GM21619 (cell line): ENCODE data around the gene FCER2.

Experiments
- ATAC-seq: cut with Tn5 transposase; IDR thresholded peaks from one replicate; pipeline ENCODE4 v1.9.1; 2021; ENCODE audit not compliant: unreplicated experiment

Gene FCER2

DNA sequence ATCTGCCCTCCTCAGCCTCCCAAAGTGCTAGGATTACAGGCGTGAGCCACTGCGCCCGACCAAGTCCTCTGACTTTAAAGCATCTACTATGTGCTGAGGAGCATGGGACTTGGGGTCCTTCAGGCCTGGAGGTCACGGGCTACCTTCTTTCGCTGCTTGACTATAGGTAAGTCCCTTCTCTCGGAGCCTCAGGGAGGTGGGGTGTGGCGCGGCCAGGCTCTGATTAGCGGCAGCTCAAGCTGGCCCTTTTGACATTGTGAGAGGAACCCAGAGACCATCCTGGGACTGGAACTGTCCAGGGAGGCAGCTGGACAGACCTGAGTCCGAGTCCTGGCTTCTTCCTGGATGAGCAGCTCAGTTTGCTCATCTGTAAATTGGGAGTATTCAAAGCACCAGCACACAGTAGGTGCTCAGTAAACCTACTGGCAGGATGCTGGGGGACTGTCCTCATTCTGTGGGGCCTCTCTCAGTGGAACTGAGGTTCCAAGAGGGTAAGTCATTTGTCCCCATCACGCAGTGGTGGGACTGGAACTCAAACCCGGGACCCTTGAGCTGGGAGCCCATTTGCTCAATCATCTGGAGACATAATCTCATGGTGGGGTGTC, 780 bp downstream of the FCER2 start:
- no peak for ATAC-seq

DNA sequence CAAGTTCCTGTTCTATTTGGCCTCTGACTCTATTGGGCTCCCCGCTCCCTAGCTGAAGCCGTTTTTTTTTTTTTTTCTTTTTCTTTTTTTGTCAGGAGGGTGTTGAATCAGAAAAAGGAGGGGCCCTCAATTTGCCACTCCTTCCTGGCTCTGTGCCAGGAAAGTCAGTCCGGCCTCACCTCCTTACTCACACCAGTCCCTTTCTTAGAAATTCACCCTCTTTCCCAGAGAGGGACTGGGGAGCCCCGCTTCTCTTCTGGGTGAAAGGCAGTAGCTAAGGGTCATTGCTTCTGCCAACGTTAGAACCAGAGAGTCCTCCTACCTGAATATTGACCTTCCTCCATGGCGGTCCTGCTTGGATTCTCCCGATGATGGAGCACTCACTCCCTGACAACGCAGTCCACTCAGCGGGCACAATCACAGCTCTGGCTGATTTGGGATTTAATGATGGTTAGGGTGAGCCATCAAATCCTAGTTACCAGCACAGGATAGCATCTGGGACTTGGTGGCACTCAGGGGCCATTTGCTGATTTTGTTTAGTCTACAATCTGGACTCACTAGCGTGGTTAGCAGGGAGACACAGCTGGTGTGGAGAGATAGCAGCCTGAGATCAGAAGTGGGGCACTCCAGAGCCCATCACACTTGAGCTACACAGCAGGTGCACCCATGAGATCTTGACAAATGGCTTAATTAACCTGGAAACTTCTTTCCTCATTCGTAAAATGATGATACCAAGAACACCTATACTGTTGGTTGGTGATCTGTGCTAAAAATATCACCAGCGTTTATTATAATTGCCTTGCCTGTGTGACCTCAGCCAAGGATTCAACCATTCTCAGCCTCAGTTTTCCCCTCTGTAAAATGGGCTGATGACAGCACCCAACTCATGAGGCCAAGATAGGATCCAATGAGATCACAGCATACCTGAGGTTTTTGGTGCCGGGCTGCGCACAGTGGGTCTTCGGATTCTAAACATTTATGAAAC, 2.2 kb downstream of the FCER2 start:
- ATAC-seq, result no peak

DNA sequence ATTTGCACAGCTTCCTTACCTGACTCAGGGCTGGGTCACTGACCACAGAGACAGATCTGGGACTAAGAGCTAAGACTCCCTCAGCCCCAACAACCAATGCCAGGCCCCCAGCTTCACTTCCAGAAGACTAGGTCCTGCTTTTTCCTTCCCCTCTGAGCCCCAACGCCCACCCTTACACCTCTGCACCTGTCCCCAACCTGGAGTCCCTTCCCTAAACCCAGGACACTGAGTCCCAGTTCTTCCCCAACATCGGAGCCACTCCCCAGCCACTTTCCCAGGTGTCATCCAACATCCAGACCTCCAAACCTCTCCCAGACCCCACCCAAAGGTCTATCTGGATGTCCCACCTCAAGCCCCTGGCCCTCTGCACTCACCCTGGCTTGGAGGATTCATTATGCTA, 2.9 kb downstream of the FCER2 start:
- ATAC-seq, result no peak

GRCh38 chr19:7698583-7698982, 3.3 kb downstream of the FCER2 start:
- ATAC-seq, result no peak

- no peak for ATAC-seq
These were observed 4.1 kb downstream of the FCER2 start for GRCh38 chr19:7697721-7698287.

DNA sequence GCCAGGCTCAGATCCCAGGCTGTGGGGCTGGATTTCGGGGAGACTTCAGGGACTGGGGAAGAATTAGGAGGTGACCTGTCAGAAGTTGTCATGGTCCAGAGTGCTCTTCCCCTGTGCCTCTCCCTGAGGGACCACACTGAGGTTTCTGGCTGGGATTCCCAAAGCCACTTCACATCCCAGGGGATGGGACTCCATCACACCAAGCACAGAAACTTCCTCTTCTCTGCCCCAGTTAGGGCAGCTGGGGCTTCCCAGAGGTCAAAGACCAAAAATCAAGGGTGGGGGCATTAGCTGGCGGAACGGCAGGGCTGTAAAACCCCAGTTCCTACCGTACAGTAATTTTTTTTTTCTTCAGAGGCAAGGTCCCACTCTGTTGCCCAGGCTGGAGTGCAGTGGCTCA, 7.4 kb downstream of the FCER2 start:
- ATAC-seq, result no peak

GRCh38 chr19:7692417-7693088, 9.4 kb downstream of the FCER2 start:
- ATAC-seq, result no peak

- no peak for ATAC-seq
These were observed 10.4 kb downstream of the FCER2 start for GRCh38 chr19:7691497-7691896.

DNA sequence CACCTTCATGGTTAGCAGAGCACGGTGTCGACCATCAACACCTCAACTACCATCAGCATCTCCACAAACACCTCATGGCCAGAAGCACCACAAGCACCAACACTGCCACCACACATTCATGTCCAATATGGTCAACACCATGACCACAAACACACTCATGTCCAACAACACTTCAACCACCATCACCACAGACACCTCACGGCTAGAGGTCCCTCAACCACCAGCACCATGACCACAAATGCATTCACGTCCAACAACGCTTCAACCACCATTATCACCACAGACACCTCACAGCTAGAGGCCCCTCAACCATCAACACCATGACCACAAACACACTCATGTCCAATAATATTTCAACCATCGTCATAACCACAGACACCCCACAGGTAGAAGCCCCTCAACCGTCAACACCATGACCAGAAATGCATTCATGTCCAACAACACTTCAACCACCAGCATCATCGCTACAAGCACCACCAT, 11.1 kb downstream of the FCER2 start:
- ATAC-seq, result no peak

- no peak for ATAC-seq
These were observed 12.8 kb downstream of the FCER2 start for GRCh38 chr19:7689165-7689564.

GRCh38 chr19:7687177-7687576, 14.8 kb downstream of the FCER2 start:
- no peak for ATAC-seq

GRCh38 chr19:7685546-7686445, 16.1 kb downstream of the FCER2 start:
- ATAC-seq, result no peak

DNA sequence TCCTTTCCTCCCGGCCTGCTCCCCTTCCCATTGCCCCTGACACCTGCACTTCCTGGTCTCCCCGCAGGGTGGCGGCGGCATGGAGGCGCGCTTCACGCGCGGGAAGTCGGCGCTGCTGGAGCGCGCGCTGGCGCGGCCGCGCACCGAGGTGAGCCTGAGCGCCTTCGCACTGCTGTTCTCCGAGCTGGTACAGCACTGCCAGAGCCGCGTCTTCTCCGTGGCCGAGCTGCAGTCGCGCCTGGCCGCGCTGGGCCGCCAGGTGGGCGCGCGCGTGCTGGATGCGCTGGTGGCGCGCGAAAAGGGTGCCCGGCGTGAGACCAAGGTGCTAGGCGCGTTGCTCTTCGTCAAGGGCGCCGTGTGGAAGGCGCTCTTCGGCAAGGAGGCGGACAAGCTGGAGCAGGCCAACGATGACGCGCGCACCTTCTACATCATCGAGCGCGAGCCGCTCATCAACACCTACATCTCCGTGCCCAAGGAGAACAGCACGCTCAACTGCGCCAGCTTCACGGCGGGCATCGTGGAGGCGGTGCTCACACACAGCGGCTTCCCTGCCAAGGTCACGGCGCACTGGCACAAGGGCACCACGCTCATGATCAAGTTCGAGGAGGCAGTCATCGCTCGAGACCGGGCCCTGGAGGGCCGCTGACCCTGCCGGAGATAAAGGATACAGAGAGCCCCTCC, 19.6 kb downstream of the FCER2 start:
- no peak for ATAC-seq

- no peak for ATAC-seq
These were observed 20.4 kb downstream of the FCER2 start for GRCh38 chr19:7681340-7682174.

DNA sequence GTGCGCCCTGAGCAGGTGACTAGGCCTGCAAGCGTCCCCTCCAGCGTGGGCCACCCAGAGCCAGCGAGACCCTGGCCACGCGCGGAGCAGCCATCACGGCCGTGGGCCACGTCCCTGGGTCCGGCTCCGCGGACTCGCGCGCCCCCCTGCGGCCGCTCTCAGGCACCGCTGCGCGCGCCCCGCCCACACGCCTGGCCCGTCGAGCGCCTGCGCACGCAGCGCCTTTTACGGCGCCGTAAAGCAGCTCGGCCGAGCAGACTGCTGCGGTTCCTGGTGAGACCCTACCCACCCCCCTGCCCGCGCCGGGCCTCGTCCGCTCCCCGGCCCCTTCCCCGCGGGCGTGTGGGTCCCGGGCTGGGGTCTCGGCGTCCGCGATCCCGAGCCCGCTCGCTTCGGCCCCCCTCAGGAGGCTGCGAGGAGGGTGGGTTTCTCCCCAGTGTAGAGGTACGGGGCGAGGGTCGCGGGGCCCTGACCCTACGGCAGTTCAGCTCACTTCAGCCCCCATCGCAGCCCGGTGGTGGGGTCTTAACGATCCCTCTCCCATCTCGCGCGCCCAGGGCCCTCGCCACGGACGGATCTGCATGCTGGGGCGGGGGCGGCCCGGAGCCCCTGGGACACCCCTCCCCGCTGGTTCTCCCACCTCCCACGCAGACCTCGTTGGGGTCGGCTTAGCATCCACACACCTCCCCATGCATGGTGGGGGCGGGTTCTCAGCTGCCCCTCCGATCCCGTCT, 21.2 kb downstream of the FCER2 start, which contains the start of gene TRAPPC5:
Gene TRAPPC5, plus strand, starts transcription at position 228 of the 734 bp plus-strand sequence. CDS start 1,421 bp downstream, outside the sequence.
- ATAC-seq, result no peak

DNA sequence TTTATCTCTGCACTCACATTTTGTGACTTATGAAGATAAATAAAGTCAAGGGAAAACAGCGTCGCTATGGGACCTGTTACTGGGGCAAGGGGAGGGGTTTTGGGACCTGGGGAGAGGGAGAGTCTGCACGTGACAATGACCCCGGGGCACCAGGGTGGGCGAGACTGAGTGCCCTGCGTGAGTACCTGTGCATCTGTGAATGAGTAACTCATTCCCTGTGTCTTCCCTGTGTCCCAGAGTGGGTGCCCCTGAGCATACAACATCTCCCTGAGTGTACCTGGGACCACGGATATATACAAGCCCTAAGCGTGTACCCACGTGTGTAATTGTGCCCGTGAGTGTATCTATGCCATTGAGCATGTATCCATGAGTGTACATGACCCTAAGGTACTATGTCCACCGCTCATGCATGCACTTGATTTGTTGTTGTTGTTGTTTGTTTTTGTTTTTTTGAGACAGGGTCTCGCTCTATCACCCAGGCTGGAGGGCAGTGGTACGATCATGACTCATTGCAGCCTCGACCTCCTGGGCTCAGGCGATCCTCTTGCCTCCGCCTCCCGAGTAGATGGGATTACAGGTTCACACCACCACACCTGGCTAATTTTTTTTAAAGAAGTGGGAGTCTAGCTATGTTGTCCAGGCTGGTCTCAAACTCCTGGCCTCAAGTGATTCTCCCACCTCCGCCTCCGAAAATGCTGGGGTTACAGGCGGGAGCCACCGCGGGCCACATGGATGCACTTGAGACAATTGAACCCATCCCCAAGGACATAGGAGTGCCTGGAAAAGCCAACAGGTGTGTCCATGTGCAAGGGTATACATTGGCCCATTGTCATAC, 21.9 kb downstream of the FCER2 start:
- no peak for ATAC-seq
